GM12892 (cell line): ENCODE results near the gene ITGB4.
"Not testable (repeated sequence)": the region's sequence is repeated elsewhere in the genome, so short reads cannot be mapped to it uniquely, and the experiment has no call there.

Source experiments
- POLR2A ChIP-seq: IDR thresholded peaks from 2 replicates; pipeline ENCODE4 v1.6.1; 2011; ENCODE audit warnings: low read depth, low read length, control low read depth
- POLR2AphosphoS5 ChIP-seq: IDR thresholded peaks from 2 replicates; pipeline ENCODE4 v1.6.1; 2011; ENCODE audit warnings: low read depth, low read length, control low read depth
- TAF1 ChIP-seq: IDR thresholded peaks from 2 replicates; pipeline ENCODE4 v1.6.1; 2011; ENCODE audit warnings: low read depth, mild to moderate bottlenecking, control low read depth, low read length, borderline replicate concordance

- TF ChIP-seq POLR2A, TAF1, POLR2AphosphoS5: not testable (repeated sequence)
These were observed 38.9 kb downstream of the ITGB4 start for GRCh38 chr17:75759978-75760640.
